ENCODE results near the gene EFNB2. TPM values are rescaled to one million over a fixed set of nuclear protein-coding genes. Genes with fewer than 3 reads are reported as not detected.

Gene EFNB2
- total and polyA plus RNA-seq, 9 of the 15 experiments (the other 6 are each of a cell fraction or from before 2014, with no cell fraction given) = 0.01 to 0.29 (median 0.18) TPM

DNA sequence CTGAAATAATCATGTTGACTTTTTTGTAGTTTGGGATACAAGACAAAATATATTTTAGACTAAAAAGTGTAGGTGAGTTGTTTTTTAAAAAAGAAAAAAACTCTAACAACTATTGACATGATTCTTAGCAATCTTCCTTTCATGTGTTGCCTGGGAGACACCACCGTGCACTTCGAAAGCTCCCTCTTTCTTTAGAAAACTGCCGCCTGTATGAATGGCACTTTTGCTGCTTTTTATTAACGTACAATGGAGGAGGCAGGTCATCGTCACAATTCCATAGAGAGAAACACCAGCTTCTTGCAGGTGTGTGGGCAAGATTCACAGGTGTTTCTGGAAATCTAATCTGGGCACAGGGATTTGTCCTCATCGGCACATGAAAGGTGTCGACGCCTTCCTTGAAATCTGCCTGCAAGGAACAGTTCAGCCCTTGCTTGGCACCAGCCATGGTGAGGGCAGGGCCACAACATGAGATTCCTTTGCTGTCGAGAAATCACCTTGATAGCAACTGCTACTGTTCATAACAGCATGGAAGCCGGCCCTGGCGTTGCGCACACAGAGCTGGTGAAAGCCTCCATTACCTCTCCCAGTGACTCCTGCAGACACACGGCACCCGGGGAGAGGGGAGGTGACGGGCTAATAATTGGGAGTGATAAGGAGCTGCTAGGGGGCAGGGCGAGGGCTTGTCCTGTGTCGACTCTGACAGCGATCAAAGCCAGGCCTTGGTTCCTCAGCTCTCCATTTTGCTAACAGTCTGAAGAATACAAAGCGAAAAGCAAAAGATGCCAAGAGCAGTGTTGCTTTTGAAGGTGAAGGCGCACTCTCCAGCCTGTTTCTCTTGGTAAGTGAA lies 66.5 kb downstream of the EFNB2 start:
- Histone ChIP-seq H3K79me2 (ENCODE audit: control insufficient read depth, insufficient read depth, low read length) (no peaks in the 10 kb centered on the region), H3K9me1 (ENCODE audit: control insufficient read depth, insufficient read depth, low read length) (no peaks in the 10 kb centered on the region), H3K4me3 (no peak overlapping the region), H3K9ac (ENCODE audit: insufficient read depth in 1 of 2, low read depth in 2 of 2, low read length in 2 of 2) (no peak overlapping the region), H4K20me1 (replicated peaks; ENCODE audit: control insufficient read depth, insufficient read depth, low read length) (no peaks in the 10 kb centered on the region), H3K4me1 (replicated peaks in 1 of 2; ENCODE audit: control insufficient read depth in 2 of 2, insufficient read depth in 2 of 2, low read length in 2 of 2) (no peaks in the 10 kb centered on the region), H3K27me3 (ENCODE audit: control insufficient read depth in 2 of 2, insufficient read depth in 2 of 2, low read length in 2 of 2) (peaks cover 0 to 36% of the 10 kb centered on the region in 2 experiments; a peak in 3 of 5 replicates), H3K9me3 (replicated peaks; ENCODE audit: control insufficient read depth, insufficient read depth, low read depth, low read length) (no peaks in the 10 kb centered on the region), H3K36me3 (ENCODE audit: control insufficient read depth, insufficient read depth, low read length) (no peaks in the 10 kb centered on the region), H3K4me2 (ENCODE audit: insufficient read depth, low read length) (no peak overlapping the region), H2AFZ (ENCODE audit: low read depth, low read length) (no peak overlapping the region), H3K27ac (ENCODE audit: extremely low read depth, low read depth, low read length) (no peak overlapping the region)
- DNase-seq (ENCODE audit: extremely low read depth in 1 of 4, low spot score in 3 of 4) (no peak), FAIRE-seq (no peak), ATAC-seq (no peak)
- CTCF ChIA-PET (ENCODE audit: low intra/inter-chr PET ratio) = no interaction called here
- TF ChIP-seq RBM25 (IDR thresholded peaks at IDR 0.05; ENCODE audit: low read depth, low read length, severe bottlenecking) (no peak), ZSCAN32 (CRISPR knock-in tag; IDR thresholded peaks at IDR 0.05) (no peak), TOE1 (IDR thresholded peaks at IDR 0.05; ENCODE audit: borderline replicate concordance) (no peak), TOE1 (CRISPR knock-in tag; IDR thresholded peaks at IDR 0.05; ENCODE audit: borderline replicate concordance, low read depth) (no peak), ZNF174 (CRISPR knock-in tag; IDR thresholded peaks at IDR 0.05) (no peak), ZNF644 (tag; IDR thresholded peaks at IDR 0.05; ENCODE audit: low read depth) (no peak), ZNF436 (CRISPR knock-in tag; IDR thresholded peaks at IDR 0.05) (no peak), SRSF9 (IDR thresholded peaks at IDR 0.05; ENCODE audit: borderline replicate concordance, low read depth, low read length) (no peak), RB1 (IDR thresholded peaks at IDR 0.05; ENCODE audit: low read depth) (no peak)
- TF ChIP-seq, protein P1, sequence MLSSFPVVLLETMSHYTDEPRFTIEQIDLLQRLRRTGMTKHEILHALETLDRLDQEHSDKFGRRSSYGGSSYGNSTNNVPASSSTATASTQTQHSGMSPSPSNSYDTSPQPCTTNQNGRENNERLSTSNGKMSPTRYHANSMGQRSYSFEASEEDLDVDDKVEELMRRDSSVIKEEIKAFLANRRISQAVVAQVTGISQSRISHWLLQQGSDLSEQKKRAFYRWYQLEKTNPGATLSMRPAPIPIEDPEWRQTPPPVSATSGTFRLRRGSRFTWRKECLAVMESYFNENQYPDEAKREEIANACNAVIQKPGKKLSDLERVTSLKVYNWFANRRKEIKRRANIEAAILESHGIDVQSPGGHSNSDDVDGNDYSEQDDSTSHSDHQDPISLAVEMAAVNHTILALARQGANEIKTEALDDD (IDR thresholded peaks at IDR 0.05) = no peak
- TF ChIP-seq, protein P2, sequence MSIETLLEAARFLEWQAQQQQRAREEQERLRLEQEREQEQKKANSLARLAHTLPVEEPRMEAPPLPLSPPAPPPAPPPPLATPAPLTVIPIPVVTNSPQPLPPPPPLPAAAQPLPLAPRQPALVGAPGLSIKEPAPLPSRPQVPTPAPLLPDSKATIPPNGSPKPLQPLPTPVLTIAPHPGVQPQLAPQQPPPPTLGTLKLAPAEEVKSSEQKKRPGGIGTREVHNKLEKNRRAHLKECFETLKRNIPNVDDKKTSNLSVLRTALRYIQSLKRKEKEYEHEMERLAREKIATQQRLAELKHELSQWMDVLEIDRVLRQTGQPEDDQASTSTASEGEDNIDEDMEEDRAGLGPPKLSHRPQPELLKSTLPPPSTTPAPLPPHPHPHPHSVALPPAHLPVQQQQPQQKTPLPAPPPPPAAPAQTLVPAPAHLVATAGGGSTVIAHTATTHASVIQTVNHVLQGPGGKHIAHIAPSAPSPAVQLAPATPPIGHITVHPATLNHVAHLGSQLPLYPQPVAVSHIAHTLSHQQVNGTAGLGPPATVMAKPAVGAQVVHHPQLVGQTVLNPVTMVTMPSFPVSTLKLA (conservative IDR thresholded peaks at IDR 0.05) = no peak
- TF ChIP-seq, protein P3, sequence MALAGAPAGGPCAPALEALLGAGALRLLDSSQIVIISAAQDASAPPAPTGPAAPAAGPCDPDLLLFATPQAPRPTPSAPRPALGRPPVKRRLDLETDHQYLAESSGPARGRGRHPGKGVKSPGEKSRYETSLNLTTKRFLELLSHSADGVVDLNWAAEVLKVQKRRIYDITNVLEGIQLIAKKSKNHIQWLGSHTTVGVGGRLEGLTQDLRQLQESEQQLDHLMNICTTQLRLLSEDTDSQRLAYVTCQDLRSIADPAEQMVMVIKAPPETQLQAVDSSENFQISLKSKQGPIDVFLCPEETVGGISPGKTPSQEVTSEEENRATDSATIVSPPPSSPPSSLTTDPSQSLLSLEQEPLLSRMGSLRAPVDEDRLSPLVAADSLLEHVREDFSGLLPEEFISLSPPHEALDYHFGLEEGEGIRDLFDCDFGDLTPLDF (CRISPR knock-in tag; IDR thresholded peaks at IDR 0.05) = no peak
- TF ChIP-seq, protein P4, sequence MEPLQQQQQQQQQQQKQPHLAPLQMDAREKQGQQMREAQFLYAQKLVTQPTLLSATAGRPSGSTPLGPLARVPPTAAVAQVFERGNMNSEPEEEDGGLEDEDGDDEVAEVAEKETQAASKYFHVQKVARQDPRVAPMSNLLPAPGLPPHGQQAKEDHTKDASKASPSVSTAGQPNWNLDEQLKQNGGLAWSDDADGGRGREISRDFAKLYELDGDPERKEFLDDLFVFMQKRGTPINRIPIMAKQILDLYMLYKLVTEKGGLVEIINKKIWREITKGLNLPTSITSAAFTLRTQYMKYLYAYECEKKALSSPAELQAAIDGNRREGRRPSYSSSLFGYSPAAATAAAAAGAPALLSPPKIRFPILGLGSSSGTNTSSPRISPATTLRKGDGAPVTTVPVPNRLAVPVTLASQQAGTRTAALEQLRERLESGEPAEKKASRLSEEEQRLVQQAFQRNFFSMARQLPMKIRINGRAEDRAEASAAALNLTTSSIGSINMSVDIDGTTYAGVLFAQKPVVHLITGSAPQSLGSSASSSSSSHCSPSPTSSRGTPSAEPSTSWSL (CRISPR knock-in tag; IDR thresholded peaks at IDR 0.05; ENCODE audit: borderline replicate concordance) = no peak
- no TSS peak for BruUV-seq (replicated peaks)
- POLR2A ChIA-PET = no interaction called here
- in situ Hi-C loops (cut with MboI) = no loop called here
- 3% methylated on average over 20 of the region's 20 CpGs for WGBS (ENCODE audit: insufficient coverage, low coverage, missing lambda C conversion rate)
- intact Hi-C loops (cut with micrococcal nuclease) = no loop called here

All from K562 (cell line).